WTC11 (cell line): Measurements from ENCODE around the gene SHC3. TPM values are rescaled to one million over a fixed set of nuclear protein-coding genes. Genes with fewer than 3 reads are reported as not detected.

Experiments
- ATAC-seq: fragments of 200-7000 bp; cut with Tn5 transposase; 2 replicates; pipeline ENCODE4 v1.10.0; 2021; ENCODE audit warnings: mild to moderate bottlenecking, moderate library complexity
- CTCF ChIA-PET: fragments of 300-600 bp; sonication (Branson Sonifier 250); formaldehyde crosslinking; loops from one replicate; lab custom pipeline; 2021; ENCODE audit warnings: antibody characterized with exemption; lab: Charles Lee
- POLR2A ChIA-PET: fragments of 350-600 bp; sonication (Branson Sonifier 250); formaldehyde crosslinking; loops from one replicate; lab custom pipeline; 2021; ENCODE audit warnings: antibody characterized with exemption; lab: Charles Lee
- DNase-seq: peaks from one replicate; pipeline ENCODE4 v3.0.0; 2021; ENCODE audit warnings: low spot score
- H3K27ac Mint-ChIP-seq: 2 replicates; pipeline ENCODE4 v1.8.0; 2021; ENCODE audit warnings: mixed read lengths
- H3K27me3 Mint-ChIP-seq: 2 replicates; pipeline ENCODE4 v1.8.0; 2021; ENCODE audit warnings: low read depth, mild to moderate bottlenecking, moderate library complexity, mixed read lengths
- H3K36me3 Mint-ChIP-seq: 2 replicates; pipeline ENCODE4 v1.8.0; 2021; ENCODE audit warnings: mixed read lengths
- H3K4me1 Mint-ChIP-seq: 2 replicates; pipeline ENCODE4 v1.8.0; 2022; ENCODE audit warnings: mixed read lengths
- H3K4me3 Mint-ChIP-seq: 2 replicates; pipeline ENCODE4 v1.8.0; 2021; ENCODE audit warnings: mild to moderate bottlenecking, moderate library complexity, mixed read lengths
- H3K9me3 Mint-ChIP-seq: 2 replicates; pipeline ENCODE4 v1.8.0; 2021; ENCODE audit warnings: mixed read lengths
- ARID4B ChIP-seq: sonication (generic); formaldehyde crosslinking; IDR thresholded peaks from 2 replicates; pipeline ENCODE4 v1.8.0; 2023; ENCODE audit warnings: missing genetic modification reagents, mild to moderate bottlenecking, borderline replicate concordance
- ATF2 ChIP-seq: sonication (generic); formaldehyde crosslinking; IDR thresholded peaks from 2 replicates; pipeline ENCODE4 v1.8.1; 2022; ENCODE audit warnings: low read depth, missing genetic modification reagents, borderline replicate concordance
- CTCF ChIP-seq: fragments of 200-600 bp; IDR thresholded peaks from 2 replicates; pipeline ENCODE4 v1.8.0; 2022; ENCODE audit warnings: antibody characterized with exemption
- E2F4 ChIP-seq: sonication (generic); formaldehyde crosslinking; IDR thresholded peaks from 2 replicates; pipeline ENCODE4 v1.8.1; 2022; ENCODE audit warnings: low read depth, mild to moderate bottlenecking, moderate library complexity, missing genetic modification reagents, borderline replicate concordance
- ERG ChIP-seq: fragments of 250-450 bp; sonication (Bioruptor Pico); IDR thresholded peaks from 2 replicates; pipeline ENCODE4 v1.8.0; 2021; ENCODE audit warnings: mild to moderate bottlenecking
- GRHL2 ChIP-seq: fragments of 250-450 bp; sonication (Bioruptor Pico); IDR thresholded peaks from 2 replicates; pipeline ENCODE4 v1.8.0; 2022; ENCODE audit warnings: mild to moderate bottlenecking, moderate library complexity; ENCODE audit not compliant: insufficient replicate concordance, severe bottlenecking
- IRF2 ChIP-seq: sonication (generic); formaldehyde crosslinking; IDR thresholded peaks from 2 replicates; pipeline ENCODE4 v1.8.0; 2022; ENCODE audit warnings: low read depth, missing genetic modification reagents, borderline replicate concordance
- JUN ChIP-seq: sonication (generic); formaldehyde crosslinking; IDR thresholded peaks from 2 replicates; pipeline ENCODE4 v1.8.0; 2023; ENCODE audit warnings: mild to moderate bottlenecking, missing genetic modification reagents
- NR1H2 ChIP-seq: sonication (generic); formaldehyde crosslinking; IDR thresholded peaks from 2 replicates; pipeline ENCODE4 v1.9.0; 2021; ENCODE audit warnings: mild to moderate bottlenecking, moderate library complexity, missing genetic modification reagents
- PREB ChIP-seq: sonication (generic); formaldehyde crosslinking; IDR thresholded peaks from 2 replicates; pipeline ENCODE4 v1.8.1; 2022; ENCODE audit warnings: mild to moderate bottlenecking, missing genetic modification reagents, moderate library complexity, borderline replicate concordance
- TCF7 ChIP-seq: sonication (generic); formaldehyde crosslinking; IDR thresholded peaks from 2 replicates; pipeline ENCODE4 v1.8.0; 2022; ENCODE audit warnings: mild to moderate bottlenecking, low read depth, missing genetic modification reagents, moderate library complexity
- ZMAT4 ChIP-seq: fragments of 250-450 bp; sonication (Bioruptor Pico); IDR thresholded peaks from 2 replicates; pipeline ENCODE4 v1.9.0; 2021; ENCODE audit warnings: mild to moderate bottlenecking
- ZNF219 ChIP-seq: sonication (generic); formaldehyde crosslinking; IDR thresholded peaks from 2 replicates; pipeline ENCODE4 v1.8.0; 2023; ENCODE audit warnings: missing genetic modification reagents, mild to moderate bottlenecking, borderline replicate concordance
- ZNF232 ChIP-seq: sonication (generic); formaldehyde crosslinking; IDR thresholded peaks from 2 replicates; pipeline ENCODE4 v1.8.0; 2022; ENCODE audit warnings: mild to moderate bottlenecking, missing genetic modification reagents
- ZNF263 ChIP-seq: sonication (generic); formaldehyde crosslinking; IDR thresholded peaks from 2 replicates; pipeline ENCODE4 v1.8.1; 2022; ENCODE audit warnings: low read depth, mild to moderate bottlenecking, moderate library complexity, missing genetic modification reagents
- ZNF416 ChIP-seq: fragments of 250-450 bp; sonication (Bioruptor Pico); IDR thresholded peaks from 2 replicates; pipeline ENCODE4 v1.9.0; 2021; ENCODE audit warnings: mild to moderate bottlenecking, inconsistent platforms
- ZNF423 ChIP-seq: fragments of 250-450 bp; sonication (Bioruptor Pico); IDR thresholded peaks from 2 replicates; pipeline ENCODE4 v2.1.2; 2022; ENCODE audit warnings: mild to moderate bottlenecking, moderate library complexity
- ZNF425 ChIP-seq: fragments of 250-450 bp; sonication (Bioruptor Pico); conservative IDR thresholded peaks from 2 replicates; pipeline ENCODE4 v1.9.0; 2021; ENCODE audit warnings: mild to moderate bottlenecking
- ZNF671 ChIP-seq: fragments of 250-450 bp; sonication (Bioruptor Pico); IDR thresholded peaks from 2 replicates; pipeline ENCODE4 v1.8.0; 2021; ENCODE audit warnings: mild to moderate bottlenecking
- total RNA-seq: library from RNA; stranded (reverse); gene quantifications from 3 replicates; pipeline ENCODE4 v1.2.3, GENCODE V29; 2021

SHC3 gene
- total RNA-seq, 1 experiment from 2014 or later: 4.9 TPM

DNA sequence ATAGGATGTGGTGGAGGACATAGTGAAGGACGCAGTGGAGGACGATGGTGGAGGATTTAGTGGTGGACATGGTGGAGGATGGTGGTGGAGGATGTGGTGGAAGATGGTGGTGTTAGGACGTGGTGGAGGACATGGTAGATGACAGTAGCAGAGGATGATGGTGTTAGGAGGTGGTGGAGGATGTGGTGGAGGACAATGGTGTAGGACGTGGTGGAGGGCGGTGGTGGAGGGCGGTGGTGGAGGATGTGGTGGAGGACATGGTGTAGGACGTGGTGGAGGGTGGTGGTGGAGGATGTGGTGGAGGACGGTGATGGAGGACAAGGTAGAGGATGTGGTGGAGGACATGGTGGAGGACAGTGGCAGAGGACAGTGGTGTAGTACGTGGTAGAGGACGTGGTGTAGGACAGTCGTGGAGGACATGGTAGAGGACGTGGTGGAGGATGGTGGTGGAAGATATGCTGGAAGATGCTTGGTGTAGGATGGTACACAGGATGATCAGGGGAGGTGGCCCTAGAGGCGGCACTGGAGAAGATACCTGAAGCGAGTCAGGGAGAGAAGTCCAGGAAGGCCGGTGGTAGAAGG, 118.6 kb downstream of the SHC3 start:
- CTCF ChIA-PET: no interaction called here
- ATAC-seq: no peak

More for the DNA sequence above, 118.6 kb downstream of the SHC3 start:
- H3K4me1 Mint-ChIP-seq: no peaks in the 10 kb centered on the region
- no peaks in the 10 kb centered on the region for H3K27me3 Mint-ChIP-seq
- POLR2A ChIA-PET: no interaction called here
- H3K4me3 Mint-ChIP-seq: no peak overlapping the region
- H3K36me3 Mint-ChIP-seq: no peaks in the 10 kb centered on the region; the same call in 1 of the 2 replicates
- TF ChIP-seq ZMAT4 (CRISPR knock-in tag) (no peak), ZNF263 (CRISPR knock-in tag) (no peak), NR1H2 (CRISPR knock-in tag) (no peak), ZNF423 (CRISPR knock-in tag) (no peak), ZNF232 (CRISPR knock-in tag) (no peak), ZNF416 (CRISPR knock-in tag) (no peak), CTCF (no peak), PREB (CRISPR knock-in tag) (no peak), ATF2 (CRISPR knock-in tag) (no peak), IRF2 (CRISPR knock-in tag) (no peak), ZNF671 (no peak), JUN (CRISPR knock-in tag) (no peak), ARID4B (CRISPR knock-in tag) (no peak), TCF7 (CRISPR knock-in tag) (no peak), GRHL2 (CRISPR knock-in tag) (no peak), ZNF219 (CRISPR knock-in tag) (no peak), ZNF425 (CRISPR knock-in tag) (no peak), ERG (CRISPR knock-in tag) (no peak), E2F4 (CRISPR knock-in tag) (no peak)
- DNase-seq: no peak
- no peak overlapping the region for H3K27ac Mint-ChIP-seq
- no peaks in the 10 kb centered on the region for H3K9me3 Mint-ChIP-seq
